ENCODE data around the gene EEF1A2.

DNA sequence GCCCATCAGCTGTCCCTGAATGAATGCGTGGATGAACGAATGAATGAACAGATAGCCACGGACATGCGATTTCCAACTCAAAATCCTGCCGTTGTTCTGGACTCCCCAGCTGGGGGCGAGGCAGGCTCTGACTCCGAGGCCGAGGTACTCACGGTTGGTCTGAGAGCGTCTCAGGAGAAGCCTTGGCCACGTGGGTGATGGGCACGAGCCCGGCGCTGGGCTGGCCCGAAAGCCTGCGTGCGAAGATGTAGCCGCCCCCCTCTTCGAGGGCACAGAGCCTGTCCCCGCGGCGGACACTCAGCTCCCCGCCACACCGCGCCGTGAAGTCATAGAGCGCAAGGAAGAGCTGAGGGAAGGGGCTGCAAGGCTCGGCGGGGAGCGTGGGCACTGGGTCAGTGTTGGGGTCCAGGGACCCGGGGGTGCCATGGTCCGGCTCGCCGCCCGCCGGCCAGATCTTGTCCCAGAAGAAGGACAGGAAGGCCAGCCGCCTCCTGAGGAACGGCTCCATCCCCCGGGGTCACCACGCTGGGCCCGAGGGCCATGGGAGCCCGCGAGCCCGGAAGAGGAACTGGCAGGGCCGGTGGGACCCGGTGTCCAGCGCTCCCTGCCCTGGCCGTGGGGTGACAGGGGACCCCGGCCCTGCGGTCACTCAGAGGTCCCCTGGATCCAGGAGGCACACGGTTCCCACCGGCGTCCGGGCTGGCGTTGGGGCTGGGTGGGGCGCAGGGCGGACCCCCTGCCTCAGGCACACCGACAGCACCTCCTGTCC is 48.3 kb upstream of the EEF1A2 start:
- TF ChIP-seq NFATC4 (CRISPR knock-in tag; IDR thresholded peaks at IDR 0.05): no peak
- TF ChIP-seq, protein P1, sequence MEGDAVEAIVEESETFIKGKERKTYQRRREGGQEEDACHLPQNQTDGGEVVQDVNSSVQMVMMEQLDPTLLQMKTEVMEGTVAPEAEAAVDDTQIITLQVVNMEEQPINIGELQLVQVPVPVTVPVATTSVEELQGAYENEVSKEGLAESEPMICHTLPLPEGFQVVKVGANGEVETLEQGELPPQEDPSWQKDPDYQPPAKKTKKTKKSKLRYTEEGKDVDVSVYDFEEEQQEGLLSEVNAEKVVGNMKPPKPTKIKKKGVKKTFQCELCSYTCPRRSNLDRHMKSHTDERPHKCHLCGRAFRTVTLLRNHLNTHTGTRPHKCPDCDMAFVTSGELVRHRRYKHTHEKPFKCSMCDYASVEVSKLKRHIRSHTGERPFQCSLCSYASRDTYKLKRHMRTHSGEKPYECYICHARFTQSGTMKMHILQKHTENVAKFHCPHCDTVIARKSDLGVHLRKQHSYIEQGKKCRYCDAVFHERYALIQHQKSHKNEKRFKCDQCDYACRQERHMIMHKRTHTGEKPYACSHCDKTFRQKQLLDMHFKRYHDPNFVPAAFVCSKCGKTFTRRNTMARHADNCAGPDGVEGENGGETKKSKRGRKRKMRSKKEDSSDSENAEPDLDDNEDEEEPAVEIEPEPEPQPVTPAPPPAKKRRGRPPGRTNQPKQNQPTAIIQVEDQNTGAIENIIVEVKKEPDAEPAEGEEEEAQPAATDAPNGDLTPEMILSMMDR (IDR thresholded peaks at IDR 0.05): no peak
- TF ChIP-seq, protein P2, sequence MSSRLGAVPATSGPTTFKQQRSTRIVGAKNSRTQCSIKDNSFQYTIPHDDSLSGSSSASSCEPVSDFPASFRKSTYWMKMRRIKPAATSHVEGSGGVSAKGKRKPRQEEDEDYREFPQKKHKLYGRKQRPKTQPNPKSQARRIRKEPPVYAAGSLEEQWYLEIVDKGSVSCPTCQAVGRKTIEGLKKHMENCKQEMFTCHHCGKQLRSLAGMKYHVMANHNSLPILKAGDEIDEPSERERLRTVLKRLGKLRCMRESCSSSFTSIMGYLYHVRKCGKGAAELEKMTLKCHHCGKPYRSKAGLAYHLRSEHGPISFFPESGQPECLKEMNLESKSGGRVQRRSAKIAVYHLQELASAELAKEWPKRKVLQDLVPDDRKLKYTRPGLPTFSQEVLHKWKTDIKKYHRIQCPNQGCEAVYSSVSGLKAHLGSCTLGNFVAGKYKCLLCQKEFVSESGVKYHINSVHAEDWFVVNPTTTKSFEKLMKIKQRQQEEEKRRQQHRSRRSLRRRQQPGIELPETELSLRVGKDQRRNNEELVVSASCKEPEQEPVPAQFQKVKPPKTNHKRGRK (CRISPR knock-in tag; IDR thresholded peaks at IDR 0.05; ENCODE audit: borderline replicate concordance): no peak
- TF ChIP-seq NFE2L1 (CRISPR knock-in tag; IDR thresholded peaks at IDR 0.05): no peak
- no peak for TF ChIP-seq NFYB (CRISPR knock-in tag; conservative IDR thresholded peaks at IDR 0.05; ENCODE audit: low read depth)
- TF ChIP-seq, protein P3, sequence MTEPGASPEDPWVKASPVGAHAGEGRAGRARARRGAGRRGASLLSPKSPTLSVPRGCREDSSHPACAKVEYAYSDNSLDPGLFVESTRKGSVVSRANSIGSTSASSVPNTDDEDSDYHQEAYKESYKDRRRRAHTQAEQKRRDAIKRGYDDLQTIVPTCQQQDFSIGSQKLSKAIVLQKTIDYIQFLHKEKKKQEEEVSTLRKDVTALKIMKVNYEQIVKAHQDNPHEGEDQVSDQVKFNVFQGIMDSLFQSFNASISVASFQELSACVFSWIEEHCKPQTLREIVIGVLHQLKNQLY (CRISPR knock-in tag; IDR thresholded peaks at IDR 0.05): no peak
- TF ChIP-seq CREB1 (CRISPR knock-in tag; IDR thresholded peaks at IDR 0.05): no peak
- TF ChIP-seq PRDM15 (CRISPR knock-in tag; IDR thresholded peaks at IDR 0.05): no peak
- TF ChIP-seq ESRRA (CRISPR knock-in tag; IDR thresholded peaks at IDR 0.05; ENCODE audit: borderline replicate concordance): no peak
- no peak for TF ChIP-seq ATF1 (CRISPR knock-in tag; IDR thresholded peaks at IDR 0.05)
- TF ChIP-seq, protein P4, sequence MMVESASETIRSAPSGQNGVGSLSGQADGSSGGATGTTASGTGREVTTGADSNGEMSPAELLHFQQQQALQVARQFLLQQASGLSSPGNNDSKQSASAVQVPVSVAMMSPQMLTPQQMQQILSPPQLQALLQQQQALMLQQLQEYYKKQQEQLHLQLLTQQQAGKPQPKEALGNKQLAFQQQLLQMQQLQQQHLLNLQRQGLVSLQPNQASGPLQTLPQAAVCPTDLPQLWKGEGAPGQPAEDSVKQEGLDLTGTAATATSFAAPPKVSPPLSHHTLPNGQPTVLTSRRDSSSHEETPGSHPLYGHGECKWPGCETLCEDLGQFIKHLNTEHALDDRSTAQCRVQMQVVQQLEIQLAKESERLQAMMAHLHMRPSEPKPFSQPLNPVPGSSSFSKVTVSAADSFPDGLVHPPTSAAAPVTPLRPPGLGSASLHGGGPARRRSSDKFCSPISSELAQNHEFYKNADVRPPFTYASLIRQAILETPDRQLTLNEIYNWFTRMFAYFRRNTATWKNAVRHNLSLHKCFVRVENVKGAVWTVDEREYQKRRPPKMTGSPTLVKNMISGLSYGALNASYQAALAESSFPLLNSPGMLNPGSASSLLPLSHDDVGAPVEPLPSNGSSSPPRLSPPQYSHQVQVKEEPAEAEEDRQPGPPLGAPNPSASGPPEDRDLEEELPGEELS (CRISPR knock-in tag; IDR thresholded peaks at IDR 0.05): no peak
- TF ChIP-seq ZNF416 (CRISPR knock-in tag; IDR thresholded peaks at IDR 0.05): no peak
- TF ChIP-seq MAX (CRISPR knock-in tag; IDR thresholded peaks at IDR 0.05): no peak
- TF ChIP-seq, protein P5, sequence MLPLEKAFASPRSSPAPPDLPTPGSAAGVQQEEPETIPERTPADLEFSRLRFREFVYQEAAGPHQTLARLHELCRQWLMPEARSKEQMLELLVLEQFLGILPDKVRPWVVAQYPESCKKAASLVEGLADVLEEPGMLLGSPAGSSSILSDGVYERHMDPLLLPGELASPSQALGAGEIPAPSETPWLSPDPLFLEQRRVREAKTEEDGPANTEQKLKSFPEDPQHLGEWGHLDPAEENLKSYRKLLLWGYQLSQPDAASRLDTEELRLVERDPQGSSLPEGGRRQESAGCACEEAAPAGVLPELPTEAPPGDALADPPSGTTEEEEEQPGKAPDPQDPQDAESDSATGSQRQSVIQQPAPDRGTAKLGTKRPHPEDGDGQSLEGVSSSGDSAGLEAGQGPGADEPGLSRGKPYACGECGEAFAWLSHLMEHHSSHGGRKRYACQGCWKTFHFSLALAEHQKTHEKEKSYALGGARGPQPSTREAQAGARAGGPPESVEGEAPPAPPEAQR (CRISPR knock-in tag; IDR thresholded peaks at IDR 0.05): no peak

Measured in WTC11 (cell line).